Astrocyte (in vitro differentiated cells and primary cell): ENCODE results near the gene ELMO1.

Source experiments
- EZH2 ChIP-seq: IDR thresholded peaks from 2 replicates; pipeline ENCODE4 v1.6.1; 2012; ENCODE audit warnings: mild to moderate bottlenecking, low read length, inconsistent platforms; ENCODE audit not compliant: insufficient read depth
- TF ChIP-seq, protein P1 (sequence below): IDR thresholded peaks from 2 replicates; pipeline ENCODE4 v1.5.1; 2011; ENCODE audit warnings: low read depth, mild to moderate bottlenecking, inconsistent platforms, low read length, moderate library complexity; ENCODE audit not compliant: insufficient read depth

DNA sequence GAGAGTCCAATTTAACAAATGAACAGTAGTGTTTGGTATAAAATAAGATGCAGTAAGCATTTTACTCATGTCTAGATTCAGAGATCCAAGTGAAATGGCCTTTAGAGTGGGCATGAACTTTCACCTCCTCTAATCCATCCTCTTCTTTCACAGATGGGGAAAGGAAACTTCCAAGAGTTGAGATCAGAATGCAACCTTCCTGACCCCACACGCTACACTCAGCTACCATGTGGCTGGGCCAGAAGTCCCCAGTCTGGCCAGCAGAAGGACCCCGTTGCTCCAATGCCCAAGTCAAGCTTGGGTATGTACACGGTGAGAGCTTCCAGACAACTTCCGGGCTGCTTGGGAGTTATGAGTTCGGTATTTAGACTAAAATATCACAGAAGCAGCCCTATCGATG, 228.0 kb downstream of the ELMO1 start:
- TF ChIP-seq, protein P1, sequence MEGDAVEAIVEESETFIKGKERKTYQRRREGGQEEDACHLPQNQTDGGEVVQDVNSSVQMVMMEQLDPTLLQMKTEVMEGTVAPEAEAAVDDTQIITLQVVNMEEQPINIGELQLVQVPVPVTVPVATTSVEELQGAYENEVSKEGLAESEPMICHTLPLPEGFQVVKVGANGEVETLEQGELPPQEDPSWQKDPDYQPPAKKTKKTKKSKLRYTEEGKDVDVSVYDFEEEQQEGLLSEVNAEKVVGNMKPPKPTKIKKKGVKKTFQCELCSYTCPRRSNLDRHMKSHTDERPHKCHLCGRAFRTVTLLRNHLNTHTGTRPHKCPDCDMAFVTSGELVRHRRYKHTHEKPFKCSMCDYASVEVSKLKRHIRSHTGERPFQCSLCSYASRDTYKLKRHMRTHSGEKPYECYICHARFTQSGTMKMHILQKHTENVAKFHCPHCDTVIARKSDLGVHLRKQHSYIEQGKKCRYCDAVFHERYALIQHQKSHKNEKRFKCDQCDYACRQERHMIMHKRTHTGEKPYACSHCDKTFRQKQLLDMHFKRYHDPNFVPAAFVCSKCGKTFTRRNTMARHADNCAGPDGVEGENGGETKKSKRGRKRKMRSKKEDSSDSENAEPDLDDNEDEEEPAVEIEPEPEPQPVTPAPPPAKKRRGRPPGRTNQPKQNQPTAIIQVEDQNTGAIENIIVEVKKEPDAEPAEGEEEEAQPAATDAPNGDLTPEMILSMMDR = no peak
- TF ChIP-seq EZH2 = no peak
